ENCODE results near the gene TM2D3.
"Not testable (repeated sequence)": the region's sequence is repeated elsewhere in the genome, so short reads cannot be mapped to it uniquely, and the experiment has no call there.

The TM2D3 gene

DNA sequence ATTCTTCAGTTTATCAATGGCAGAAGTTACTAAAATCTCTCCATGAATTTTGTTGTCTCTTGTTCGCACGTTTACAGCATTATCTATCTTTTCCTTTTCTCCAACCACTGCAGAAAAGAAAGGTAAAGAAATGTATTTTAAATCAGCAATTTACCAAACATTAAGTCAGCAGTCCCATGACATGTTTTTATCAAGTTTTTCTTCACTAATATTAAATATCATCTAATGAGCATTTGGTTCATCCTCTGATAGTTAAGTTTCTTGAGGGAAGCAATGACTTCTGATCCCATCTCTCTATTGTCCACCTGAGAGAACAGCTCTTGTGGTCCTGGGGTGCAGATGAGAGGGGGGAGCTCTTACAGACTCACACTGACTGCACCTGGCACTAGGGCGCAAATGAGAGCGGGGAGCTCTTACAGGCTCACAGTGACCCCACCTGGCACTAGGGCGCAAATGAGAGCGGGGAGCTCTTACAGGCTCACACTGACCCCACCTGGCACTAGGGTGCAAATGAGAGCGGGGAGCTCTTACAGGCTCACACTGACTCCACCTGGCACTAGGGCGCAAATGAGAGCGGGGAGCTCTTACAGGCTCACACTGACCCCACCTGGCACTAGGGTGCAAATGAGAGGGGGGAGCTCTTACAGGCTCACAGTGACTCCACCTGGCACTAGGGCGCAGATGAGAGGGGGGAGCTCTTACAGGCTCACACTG lies 2.6 kb upstream of the TM2D3 start:
- not testable (repeated sequence) for DNase-seq

DNA sequence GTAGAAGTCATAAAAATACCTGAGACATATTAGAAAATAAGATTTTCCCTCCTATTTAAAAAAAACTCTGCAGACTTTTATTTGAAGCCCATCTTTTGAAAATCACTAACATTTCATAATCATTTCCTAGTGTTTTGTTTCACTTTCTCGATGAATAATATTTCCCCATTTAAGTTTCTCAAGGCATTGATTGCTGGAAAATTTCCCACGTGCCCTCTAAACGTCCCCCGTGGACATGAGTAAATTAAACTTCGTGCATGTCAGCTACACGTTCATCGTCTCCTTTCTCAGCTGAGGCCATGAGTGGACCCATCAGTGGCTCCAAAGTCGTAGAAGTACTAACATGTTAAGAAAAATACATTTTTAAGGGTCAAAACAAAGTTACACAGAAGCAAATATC lies 2.0 kb upstream of the TM2D3 start:
- no peak for DNase-seq

DNA sequence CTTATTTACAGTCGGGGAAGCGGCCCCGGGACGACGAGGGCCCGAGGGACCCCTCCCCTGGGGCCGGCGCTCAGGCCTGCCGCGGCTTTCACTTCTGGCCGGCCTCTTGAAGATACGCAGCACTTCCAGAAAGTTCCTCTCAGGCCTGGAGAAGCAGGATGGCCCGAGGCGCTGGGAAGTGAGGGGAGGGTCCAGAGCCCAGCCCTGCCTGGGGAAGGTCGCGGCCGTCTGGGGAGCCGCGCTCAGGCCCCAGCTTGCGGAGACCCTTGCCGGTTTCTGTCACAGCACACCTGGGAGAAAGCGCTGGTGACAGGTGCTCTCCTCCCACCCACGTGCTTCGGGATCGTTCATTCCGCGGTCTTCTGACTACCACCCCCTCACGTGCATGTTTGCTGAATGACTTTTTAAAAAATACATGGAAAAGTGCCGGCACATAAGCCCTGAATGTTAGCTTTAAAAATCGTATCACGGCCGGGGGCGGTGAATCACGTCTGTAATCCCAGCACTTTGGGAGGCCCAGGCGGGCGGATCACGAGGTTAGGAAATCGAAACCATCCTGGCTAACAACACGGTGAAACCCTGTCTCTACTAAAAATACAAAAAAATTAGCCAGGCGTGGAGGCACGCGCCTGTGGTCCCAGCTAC lies 727 bp upstream of the TM2D3 start:
- DNase-seq: peak; percentile 7

DNA sequence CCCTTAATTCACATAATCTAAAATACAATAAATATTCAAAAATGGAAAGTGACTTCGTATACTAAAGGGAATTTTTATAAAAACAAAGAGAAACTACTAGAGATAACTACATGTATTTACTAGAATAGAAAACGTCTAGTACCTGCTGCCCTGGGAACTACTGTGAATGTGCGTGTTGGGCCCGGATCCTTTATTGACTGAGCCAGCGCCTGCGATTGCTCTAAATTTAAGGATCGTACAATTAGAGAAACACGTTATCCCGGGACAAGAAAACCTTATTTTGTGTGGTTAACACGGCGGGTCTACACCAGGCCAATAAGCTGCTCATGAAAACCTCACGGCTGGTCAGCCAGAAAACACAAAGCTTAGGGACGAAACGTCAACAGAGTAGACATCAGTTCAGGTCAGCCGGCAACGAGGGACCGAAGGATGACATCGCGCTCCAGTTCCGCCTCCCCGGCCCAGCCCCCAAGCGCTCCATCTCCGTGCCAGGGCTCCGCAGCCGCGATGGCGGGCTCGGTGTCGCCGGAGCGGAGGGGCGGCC lies 555 bp downstream of the TM2D3 start:
- DNase-seq: no peak

DNA sequence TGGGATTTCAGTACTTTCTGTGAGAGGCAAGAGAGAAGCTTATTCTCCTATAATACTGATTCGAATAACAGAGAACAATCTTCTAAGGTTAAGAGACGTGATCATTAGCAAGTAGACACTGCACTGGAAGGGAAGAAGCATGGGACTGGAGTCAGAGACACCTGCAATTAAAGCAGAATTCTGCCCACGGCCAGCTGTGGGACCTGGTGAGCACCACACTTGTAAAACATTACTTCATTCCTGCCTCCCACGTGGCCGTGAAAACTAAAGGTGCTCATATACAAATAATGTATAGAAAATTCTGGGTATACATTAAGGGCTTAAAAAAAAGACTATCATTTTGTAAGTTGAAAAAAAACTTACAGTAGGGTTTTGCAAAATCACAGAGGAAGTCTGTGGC lies 2.0 kb downstream of the TM2D3 start:
- no peak for DNase-seq

DNA sequence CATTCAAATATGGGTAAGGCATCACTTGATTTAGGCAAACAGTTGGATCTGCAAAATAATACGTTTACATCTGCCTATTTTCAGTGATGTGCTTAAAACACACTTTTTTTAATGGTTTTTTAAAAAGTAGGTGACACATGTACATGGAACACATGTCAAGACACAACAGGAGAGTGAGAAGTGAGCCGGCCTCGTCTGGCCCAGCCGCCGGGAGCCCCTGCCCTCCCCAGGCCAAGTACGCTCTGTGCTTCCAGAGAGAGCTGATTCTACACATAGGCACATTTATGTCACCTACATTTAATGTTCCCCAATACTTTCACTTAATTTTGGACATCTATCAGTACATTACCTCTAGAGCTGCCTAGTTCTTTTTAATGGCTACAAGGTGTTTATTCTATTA lies 3.8 kb downstream of the TM2D3 start:
- no peak for DNase-seq

DNA sequence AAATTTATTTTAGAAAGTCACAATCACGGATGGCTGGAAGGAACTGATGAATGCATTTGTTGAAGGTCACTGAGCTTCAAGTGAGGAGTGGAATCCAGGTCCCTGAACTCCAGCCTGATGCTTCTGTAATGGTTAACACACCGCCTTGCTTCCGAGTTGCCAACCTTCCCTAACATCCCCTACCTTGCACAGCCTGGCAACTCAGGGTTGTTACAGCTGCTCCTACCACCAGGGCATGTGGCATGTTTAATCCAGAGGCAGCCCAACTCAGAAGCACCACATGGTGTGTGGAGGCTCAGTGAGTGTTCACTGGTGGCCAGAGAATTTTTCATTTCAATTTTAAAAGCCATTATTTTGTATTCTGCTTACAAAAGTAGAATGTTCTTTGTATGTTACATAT lies 4.9 kb downstream of the TM2D3 start:
- DNase-seq: no peak

DNA sequence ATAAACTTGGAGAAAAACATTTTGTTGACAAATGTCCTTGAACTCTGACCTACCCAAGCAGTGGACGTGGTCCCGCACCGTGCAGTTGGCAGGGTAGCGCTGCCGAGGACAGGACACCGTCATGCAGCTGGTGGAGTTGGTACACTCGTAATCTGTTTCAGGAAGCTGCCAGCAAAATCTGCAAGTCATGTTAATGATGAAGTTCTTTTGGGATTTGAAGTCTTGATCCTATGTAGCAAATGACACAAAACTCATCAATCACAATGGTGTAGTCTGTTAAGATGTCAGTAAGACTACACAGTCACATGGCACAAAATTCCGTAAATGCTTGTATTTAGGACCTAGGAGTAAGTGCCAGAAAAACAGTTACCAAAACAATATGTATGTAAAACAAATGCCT lies 5.5 kb downstream of the TM2D3 start:
- DNase-seq: no peak

DNA sequence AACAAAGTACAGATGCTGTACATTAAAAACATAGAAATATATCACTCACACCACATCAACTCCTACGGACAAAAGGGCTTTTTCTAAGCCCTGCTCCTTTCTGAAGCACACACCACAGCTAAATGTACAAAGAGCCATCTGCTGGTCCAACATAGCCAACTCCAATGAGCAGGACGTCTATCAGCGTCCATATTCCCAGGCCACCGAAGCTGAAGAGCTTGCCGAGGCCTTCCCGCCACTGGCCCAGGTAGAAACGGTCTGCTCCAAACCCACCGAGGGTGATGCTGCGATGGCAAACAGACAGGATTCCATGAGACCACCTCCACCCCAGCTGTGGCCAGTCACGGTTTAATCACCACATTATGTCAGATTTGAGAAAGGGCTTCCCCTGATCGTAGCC lies 9.8 kb downstream of the TM2D3 start:
- no peak for DNase-seq

DNA sequence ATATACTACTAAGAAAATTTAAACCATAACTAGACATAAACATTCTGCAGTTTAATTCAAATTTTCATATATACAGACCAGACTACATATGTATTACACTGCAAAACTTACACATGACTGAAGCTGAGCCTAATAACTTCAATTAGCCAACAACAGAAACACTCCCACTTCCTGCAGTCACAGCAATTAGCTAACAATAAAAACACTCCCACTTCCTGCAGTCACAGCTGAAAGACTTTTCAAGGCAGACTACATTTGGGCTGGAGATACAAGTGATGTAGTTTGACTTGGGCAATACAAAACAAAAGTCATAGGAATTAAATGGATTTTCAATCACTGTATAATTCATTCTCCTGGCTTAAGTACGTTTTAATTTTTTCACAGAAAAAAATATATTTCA lies 10.3 kb downstream of the TM2D3 start:
- DNase-seq: no peak

DNA sequence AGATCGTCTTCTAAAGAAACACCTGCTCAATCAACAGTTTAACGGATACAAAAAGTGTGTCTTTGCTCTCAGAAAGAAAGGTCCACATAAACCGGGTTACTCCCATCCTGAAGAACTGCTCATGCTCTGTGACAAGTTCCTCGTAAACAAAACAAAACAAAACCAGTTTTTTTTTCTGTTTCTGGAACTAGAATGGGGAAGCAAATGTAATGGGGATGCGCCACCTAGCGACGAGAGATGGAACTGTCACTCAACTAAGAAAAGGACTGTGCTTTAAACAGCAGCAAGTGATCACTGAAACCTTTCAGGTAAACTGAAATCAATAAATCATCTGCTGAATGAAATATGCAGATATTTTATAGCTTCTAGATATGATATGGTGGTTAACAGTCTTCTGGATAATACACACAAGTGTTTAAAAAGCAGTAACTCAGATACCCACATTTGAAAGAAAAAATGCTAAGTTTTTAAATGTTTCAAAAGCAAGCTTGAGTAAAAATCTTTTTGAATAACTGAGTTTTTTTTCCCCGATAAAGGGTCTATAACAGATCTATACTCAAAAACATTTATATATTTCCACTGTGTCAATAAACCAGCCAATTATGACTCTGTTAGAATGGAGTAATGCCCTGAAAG lies 10.9 kb downstream of the TM2D3 start:
- peak; percentile 68 for DNase-seq

DNA sequence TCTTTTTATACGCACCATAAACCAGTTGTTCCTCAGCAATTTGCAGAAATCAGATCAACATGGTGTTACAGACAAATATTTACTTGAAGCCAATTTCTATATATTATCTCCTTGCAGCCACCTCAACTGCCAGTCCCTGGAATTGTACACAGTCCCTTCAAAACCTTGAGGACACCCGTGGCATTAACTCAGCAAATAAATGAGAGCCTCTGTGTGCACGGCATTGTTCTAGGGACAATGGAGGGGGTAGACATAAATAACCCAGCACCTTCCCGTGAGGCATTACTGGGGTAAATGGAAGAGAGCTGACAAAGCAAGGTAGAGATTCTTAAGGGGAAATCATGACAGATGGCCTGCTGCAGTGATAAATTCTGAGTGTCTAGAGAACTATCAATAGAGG lies 12.5 kb downstream of the TM2D3 start:
- no peak for DNase-seq

DNA sequence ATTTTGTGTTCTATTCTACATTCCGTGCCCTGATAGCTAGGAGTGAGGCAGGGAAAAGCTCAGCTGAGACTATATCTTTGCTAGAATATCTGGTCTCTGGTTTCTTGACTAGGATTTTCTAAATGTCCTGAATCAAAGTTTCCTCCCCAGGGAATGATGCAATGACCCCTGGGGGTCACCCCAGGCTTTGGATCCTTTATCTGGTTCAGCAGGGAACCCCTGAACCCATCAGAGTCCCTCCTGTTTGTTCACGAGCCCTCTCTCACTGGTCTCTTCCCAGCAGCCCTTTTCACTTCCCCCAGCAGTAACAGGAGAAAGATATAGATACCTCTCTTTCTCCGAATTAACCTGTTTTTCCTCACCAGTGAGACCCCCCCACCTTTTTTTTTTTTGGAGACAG lies 14.3 kb downstream of the TM2D3 start:
- DNase-seq: no peak

DNA sequence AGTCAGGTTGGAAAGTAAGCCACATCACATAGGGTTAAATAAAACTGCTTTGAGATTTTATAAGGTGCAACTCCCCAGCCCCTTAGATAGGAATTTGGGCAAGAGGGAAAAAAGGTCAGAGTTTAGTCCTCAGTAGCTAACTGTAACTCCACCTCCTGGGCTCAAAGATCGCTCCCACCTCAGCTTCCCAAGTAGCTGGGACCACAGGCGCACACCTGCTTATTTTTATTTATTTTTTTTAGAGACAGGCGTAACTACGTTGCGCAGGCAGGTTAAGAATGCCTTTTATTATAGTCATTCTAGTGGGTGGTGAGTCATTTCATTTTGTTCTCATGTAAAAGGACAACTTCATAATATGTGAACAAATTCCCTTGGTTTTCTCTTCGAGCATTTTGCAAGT lies 14.7 kb downstream of the TM2D3 start:
- DNase-seq: no peak

DNA sequence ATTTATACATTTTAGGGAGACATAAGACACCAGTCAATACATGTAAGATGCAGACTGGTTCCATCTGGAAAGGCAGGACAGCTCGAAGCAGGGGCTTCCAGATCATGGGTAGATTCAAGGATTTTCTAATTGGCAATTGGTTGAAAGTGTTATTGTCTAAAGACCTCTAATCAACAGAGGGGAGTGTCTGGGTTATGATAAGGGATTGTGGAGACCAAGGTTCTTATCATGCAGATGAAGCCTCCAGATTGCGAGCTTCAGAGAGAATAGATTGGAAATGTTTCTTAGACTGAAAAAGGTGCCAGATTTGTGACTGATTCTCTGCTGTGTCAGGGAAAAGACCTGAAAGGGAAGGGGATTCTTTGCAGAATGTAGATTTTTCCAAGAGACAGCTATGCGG lies 15.1 kb downstream of the TM2D3 start:
- DNase-seq: no peak

DNA sequence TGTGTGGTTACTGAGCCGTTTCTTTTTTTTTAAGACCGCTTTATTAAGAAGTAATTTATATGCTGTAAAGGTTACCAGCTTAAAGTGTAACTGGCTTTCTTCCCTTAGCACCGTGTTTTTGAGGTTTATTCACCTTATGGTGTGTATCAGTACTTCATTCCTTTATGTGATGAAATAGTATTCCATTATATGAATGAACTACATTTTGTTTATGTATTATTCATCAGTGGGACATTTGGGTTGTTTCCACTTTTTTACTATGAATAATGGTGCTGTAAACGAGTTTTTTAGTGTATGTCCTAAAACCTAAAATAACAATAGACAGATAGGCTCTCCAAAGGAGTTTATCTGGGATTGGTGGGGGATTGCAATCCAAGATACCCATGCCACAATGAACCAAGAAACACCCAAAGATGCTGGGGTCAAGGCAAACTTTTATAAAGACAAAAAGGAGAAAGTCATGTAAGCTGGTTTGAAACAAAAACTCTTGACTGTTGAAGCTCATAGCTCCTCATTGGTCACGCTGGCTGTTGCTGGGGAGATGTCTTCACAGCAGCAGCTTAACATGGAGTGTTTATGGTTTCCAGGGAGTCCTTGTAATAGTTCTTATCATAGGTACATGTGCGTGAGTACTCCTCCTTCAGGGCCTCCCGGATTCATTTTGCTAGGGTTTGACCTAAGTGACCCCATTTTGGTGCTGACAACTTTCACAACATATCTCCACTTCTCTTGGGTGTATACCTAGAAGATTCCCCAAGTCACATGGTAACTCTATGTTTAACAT lies 16.0 kb downstream of the TM2D3 start:
- DNase-seq: no peak

DNA sequence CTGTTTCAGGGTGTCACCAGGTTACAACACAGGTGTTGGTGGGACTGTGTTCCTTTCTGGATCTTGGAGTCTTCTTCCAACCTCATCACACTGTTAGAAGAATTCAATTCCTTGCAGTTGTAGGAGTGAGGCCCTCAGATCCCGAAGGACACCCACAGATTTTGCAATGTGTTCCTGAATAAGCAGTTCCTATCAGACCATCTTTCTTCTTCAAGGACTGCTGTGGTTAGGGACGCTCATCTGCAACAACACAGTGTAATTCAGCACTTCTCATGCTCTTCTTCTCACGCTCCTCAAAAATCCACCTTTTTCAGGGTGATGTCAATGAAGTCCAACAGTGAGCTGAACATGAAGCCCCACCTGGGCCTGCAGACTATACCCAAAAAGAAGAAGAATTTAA lies 18.8 kb downstream of the TM2D3 start:
- no peak for DNase-seq

DNA sequence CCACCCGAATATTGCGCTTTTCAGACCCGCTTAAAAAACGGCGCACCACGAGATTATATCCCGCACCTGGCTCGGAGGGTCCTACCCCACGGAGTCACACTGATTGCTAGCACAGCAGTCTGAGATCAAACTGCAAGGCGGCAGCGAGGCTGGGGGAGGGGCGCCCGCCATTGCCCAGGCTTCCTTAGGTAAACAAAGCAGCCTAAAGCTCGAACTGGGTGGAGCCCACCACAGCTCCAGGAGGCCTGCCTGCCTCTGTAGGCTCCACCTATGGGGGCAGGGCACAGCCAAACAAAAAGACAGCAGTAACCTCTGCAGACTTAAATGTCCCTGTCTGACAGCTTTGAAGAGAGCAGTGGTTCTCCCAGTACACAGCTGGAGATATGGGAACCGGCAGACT lies 25.5 kb downstream of the TM2D3 start:
- not testable (repeated sequence) for DNase-seq

DNA sequence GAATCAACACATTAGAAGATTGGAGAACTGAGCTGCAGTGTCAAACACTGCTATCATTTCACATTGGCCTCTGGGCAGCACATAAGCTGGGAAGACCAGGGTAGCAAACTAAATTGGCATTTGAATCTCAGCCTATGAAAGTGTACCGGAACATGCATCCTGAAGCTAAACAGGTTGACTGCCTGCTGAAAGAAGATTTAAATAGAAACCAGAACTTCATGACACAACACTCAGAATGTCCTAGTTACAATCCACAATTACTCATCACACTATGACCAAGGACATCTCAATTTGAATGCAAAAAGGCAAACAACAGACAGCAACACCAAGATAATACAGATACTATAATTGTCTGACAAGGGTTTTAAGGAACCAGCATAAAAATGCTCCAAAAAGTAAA lies 26.2 kb downstream of the TM2D3 start:
- no peak for DNase-seq

DNA sequence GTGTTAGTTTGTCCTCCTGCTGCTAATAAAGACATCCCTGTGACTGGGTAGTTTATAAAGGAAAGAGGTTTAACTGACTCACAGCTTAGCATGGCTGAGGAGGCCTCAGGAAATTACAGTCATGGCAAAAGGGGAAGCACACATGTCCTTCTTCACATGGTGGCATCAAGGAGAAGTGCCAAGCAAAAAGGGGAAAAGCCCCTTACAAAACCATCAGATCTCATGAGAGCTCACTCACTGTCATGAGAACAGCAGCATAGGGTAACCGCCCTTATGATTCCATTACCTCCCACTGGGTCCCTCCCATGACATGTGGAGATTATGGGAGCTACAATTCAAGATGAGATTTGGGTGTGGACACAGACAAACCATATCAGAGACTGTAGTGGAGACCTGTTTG lies 27.0 kb downstream of the TM2D3 start:
- no peak for DNase-seq

DNA sequence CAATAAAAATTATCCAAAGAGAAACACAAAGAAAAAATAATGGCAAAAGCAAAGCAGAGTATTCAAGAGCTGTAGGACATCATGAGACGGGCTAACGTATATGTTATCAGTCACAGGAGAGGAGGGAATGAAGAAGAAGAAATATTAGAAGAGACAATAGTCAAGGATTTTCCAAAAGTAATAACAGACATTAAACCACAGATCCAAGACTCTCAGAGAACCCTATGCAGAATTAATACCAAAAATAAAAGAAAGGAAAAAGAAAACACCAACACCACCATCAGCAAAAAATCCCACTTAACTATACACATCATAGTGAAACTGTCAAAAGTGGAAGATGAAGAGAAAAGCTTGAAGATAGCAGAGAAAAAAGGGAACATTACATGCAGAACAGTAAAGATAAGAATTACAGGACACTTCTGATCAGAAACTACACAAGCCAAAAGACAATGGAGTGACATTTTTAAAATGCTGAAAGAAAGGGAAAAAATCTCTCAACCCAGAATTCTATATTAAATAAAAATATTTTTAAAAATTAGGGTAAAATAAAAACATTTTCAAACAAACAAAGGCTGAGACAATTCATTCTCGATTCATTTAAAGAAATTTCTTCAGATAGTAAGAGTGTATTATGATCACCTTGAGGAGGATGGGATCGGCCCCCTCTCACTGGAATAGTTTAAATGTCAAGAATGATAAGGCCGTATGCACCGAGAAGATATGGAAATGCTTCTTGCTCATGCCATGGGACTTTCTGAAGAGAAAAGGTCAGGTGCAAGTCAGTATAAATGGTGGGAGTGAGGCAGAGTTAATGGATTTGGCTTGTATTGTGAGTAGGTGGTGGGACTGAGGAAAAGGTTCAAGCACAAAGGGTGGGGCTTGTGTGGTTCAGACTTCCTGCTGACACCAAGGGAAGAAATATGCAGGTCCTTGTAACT lies 28.5 kb downstream of the TM2D3 start:
- no peak for DNase-seq

DNA sequence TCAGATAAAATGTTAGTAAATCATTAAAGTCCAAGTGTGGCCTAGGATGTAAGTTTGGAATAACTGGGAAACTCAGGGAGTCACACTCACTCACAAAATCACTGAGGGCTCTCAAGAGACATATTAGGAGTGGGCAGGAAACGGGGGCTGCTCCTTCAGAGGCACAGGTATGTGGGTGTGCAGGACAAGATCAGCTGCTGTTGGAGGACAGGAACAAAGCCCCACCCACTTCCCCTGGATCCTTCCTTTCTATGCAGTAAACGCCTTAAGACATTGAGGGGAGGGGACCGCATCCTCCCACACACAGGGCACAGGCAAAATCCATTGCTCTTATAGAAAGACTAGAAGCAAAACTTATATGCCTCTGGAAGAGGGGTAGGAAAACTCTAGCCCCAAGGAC lies 30.2 kb downstream of the TM2D3 start:
- no peak for DNase-seq

Measured in activated T-cell treated with anti-CD3 and anti-CD28 coated beads for 4 hours (primary cell).